GM18867 (cell line): ENCODE results near the gene LRRC28.
"Not testable (repeated sequence)": the region's sequence is repeated elsewhere in the genome, so short reads cannot be mapped to it uniquely, and the experiment has no call there.

ENCODE experiments used
- ATAC-seq: cut with Tn5 transposase; IDR thresholded peaks from one replicate; pipeline ENCODE4 v1.9.1; 2021; ENCODE audit warnings: mild to moderate bottlenecking, moderate library complexity; ENCODE audit not compliant: unreplicated experiment

The LRRC28 gene

DNA sequence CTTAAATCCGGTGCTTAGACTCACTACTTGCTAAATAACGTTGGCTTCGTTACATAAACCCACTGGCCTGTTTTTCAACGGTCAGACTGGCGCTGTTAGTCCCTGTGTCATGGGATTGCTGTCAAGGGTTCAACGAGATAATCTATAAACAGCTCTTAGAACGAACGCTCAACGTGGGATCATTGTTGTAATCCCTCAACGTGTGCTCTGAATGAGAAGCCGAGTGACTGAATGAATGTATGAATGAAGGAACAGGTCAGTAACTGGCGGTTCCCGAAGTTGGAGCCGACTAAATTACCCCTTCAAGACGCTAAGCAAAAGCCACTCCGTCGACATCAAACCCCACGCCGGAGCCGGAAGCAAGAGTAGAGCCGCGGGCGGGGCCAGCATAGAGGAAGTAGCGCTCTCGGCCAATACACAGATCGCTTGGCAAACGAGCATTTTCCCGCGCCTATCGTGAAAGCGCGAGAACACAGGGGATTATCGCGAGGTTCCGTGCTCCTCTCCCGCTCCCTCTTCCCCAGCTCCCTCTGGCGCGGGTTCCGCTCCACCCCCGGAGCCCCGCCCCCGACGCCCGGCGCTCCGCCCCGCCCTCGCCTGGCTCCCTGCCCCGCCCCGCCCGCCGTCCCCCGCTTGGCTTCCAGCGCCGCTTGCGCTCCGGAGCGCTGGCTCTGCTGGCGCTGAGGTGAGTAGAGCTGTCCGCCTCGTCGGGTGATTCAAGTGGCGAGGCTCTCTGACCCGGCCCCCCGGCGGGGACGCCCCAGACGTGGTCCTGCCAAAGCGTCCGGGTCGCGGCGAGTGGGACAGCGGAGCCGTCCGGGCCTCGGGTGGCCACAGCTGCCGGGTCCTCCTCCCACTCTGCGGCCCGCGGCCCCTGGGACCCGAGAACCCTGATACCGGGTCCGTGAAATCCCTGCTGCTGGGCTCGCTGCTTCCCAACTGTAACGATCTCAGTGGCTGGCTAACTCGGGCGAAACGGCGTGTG, at the start of gene LRRC28:
Gene LRRC28, plus strand, starts transcription at position 625 of the 985 bp plus-strand sequence. CDS start 4,477 bp downstream, outside the sequence.
- ATAC-seq, result peak; percentile 92

DNA sequence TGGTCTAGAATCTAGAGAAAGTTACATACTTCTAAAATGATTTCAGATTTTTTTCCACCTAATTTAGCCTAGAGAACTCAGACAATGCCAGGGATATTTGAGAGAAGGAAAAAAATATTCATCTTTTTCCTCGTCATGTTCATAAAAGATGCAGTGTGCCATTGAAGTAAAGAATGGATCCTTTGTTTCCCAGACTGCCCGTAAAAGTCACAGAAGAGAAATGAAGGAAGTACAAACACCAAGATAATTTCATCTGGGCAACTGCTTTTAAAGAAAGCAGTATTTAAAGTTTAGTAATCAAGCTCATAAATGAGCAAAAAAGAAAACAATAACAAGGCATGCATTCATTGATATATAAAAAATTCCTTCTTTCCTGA, 49.1 kb upstream of the LRRC28 start:
- ATAC-seq, result no peak

DNA sequence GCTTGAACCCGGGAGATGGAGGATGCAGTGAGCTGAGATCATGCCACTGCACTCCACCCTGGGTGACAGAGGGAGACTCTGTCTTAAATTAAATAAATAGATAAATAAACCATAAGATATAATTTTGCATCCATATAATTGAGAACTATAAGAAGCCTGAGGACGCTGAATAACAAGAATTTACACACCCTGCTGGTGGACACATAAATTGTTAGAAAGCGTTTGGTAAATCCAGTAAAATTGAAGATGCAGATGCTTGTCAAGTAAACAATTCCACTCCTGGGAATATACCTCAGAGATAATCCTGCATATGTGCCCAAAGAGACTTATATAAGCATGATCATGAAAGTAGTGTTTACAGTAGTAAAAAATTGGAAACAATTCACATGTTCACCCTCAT, 43.6 kb upstream of the LRRC28 start:
- no peak for ATAC-seq

DNA sequence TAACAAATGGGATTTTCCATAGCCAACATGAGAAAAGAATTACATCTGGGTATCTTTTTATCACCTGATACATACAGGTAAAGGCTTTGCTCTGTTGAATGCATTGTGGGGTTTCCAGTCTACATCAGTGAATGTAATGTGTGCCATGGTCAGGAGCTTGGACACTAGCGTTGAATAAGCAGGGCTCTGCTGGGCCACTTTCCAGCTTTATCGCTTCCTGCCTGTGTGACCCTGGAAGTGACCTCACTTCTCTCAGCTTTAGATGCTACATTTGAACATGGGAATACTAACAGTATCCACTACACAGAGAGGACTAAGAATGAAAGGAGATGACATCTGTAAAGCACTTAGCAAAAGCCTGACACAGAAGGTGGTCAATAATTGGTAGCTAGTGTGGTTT, 42.0 kb upstream of the LRRC28 start:
- no peak for ATAC-seq

DNA sequence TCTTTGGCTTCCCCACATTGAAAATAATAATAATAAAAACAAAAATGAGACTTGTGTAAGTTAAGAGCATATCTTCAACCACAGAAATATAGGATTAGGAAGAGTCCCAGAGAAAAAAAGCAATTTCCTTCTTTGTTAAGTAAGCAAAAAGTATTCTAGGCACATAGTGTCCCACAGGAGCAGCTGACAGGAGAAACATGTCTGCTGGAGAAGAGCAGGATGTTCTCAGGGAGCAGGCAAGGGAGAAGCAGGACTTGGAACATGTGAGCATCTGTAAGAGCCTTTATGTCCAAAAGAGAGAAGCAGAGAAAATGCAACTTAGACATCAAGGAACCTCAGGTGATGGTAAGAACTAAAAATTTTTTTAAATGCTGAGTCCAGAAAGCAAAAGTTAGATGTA, 40.9 kb upstream of the LRRC28 start:
- no peak for ATAC-seq

DNA sequence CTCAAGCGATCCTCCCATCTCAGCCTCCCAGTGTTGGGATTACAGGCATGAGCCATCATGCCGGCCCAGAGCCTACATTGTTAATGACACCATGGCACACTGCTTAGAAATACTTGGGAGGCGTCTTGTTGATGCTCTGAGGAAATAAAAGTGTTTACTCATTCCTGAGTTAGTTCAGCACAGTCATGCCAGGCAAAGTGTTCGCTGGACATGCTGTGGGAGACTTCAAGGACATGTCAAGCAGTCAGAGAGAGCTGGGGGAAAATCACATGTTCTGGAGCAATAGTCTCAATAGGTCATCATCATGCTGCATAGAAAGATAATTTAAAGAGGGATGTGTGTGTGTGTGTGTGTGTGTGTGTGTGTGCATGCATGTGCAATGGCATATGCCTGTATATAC, 39.4 kb upstream of the LRRC28 start:
- ATAC-seq, result no peak

DNA sequence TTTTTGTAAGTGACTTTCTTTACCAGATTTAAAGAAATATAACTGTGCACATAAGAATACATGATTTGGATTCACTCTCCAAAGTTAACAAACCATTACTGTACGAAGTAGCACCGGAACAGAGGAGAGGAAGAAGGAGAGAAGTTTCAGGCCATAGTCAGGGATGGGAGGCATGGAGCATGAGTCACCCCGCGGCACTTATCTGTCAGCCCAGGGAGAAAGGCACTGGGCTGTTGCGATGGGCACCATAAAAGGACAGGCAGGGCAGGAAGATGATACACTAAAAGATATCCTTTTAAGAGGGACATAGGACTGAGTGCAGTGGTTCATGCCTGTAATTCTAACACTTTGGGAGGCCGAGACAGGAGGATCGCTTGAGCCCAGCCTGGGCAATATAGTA, 38.9 kb upstream of the LRRC28 start:
- ATAC-seq, result no peak

DNA sequence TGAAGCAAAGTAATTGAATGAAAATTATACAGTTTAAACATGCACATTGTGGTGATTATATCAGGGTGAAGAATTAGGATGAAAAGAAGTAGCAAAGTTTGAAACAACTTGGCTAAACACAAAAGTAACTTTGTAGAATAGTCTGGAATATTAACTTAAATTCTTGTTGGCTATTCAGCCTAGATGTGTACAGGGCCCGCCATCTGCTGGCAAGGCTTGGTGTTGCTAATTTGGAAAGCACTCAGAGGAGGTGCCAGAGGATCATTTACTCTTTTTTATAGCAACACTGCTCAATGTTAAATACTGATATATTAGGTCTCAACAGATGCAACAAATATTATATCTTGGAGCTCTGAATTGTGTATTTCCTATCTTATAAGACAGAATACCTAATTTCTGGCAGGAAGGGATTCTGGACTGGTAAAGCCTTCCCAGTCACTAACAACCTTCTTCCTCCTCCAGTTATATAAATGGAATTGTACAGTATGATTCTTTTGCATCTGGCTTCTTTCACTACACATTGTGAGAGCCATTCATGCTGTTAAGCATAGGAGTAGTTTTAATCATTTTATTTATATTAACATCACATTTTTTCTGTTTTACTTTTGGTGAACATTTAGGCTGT, 38.0 kb upstream of the LRRC28 start:
- peak; percentile 83 for ATAC-seq

DNA sequence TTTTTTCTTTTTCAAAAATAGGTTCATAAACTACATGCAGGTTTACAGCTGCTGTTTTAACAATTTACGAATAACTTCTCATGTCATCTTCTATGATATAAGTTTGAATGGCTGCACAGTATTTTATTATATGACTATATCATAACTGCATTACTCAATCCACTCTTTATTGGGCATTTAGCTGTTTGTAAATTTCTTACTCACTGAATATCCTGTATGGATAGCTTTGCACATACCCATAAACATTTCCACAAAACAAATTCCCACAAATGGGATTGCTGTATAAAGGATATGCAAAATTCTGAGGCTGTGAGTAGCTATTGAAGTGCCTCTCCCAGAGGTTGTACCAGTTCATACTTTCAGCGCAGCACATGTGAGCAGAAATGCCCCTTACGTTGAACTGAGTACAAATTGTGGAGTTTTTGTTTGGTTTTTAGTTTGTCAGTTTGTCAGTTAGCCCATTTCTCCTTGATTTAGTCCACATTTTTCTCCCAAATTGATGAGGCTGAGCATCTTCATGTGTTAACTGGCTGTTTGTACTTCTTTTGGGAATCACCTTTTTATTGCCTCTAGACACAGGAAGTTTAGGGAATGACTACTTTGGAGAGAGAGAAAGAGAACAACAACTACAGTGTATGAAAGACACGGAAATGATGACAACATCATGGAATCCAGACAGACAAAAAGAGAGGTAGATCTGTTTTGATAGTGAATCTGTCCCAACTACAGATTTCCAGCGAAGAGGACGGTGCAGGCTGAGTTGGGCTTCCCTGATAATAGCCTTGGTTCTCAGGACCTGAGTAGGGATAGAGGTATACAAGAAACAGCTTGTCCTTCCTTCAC, 26.7 kb upstream of the LRRC28 start:
- no peak for ATAC-seq

DNA sequence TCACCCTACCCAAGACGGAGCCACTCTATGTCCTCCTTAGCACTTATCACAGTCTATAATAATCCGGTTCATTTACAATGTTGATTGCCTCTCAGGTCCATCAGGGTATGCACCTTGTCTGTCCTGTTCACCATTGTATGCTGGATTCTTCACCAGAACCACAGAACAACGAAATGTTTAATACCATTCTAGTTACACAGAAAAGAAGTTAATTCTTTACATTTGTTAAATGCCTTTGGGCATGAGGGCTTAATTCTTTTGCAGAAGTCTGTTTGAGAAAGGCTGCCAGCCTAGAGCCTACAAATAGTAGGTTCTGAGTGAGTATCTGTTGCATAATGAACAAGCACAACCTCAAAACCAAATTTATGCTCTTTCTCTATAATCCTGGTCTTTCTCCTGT, 24.5 kb upstream of the LRRC28 start:
- ATAC-seq, result no peak

DNA sequence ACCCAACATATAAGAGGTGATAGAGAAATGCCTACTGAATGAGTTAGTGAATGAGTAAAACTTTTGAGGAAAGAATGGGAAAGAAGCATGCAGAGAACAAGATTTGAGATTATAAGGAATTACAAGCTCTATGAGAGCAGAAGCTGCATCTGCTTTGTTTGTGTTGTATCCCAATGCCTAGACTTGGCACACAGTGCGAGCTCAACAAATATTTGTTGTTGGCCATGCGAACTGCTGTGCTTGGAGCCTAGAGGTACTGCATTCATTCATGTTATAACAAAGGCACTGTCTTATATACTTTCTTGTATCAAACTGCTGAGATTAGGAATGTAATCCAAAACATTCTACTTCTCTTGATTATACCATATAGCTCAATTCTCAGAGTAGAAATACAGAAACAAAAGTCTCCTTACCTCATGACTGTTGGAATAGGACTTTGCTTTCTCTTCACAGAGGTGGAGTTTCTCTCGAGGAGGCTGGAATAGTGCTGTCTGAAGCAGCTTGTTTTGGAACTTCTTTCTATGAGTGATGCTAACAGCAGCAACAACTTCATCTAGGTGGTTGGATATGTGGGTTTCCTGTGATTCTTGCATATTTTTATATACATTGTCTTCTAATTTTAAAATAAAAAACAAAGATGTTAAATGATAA, 23.0 kb upstream of the LRRC28 start:
- ATAC-seq, result no peak

DNA sequence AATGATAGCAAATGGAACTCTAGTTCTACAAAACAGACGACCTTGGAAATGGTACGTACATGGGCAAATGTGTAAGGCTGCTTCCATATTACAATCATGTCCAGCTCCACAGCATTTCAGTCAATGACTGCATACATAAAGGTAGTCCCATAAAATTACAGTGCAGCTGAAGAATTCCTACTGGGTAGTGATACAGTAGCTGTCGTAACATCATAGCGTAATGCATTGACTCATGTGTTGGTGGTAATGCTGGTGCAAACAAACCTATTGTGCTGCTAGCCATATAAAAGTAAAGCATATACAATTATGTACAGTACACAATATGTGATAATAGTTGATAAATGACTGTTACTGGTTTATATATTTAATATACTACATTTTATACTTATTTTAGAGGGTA, 20.4 kb upstream of the LRRC28 start:
- ATAC-seq, result no peak

DNA sequence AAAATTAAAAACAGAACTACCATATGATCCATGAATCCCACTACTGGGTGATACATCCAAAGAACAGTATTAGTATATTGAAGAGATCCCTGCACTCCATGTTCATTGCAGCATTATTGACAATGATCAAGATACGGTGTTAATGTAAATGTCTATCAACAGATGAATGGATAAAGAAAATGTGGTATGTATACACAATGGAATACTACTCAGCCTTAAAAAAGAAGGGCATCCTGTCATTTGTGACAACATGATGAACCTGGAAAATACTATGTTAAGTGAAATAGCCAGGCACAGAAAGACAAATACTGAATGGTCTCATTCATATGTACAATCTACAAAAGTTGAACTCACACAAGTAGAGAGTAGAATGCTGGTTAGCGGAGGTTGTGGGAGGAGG, 18.5 kb upstream of the LRRC28 start:
- ATAC-seq, result no peak

DNA sequence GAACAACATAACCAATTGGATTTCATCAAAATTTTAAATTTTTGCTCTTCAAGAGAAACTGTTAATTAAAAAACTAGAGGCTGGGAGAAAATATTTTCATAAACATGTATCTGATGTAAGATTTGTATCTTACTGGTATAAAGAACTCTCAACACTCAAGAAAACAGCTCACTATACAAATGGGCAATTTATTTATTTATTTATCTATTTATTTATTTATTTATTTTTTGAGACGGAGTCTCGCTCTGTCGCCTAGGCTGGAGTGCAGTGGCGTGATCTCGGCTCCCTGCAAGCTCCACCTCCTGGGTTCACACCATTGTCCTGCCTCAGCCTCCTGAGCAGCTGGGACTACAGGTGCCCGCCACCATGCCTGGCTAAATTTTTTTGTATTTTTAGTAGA, 17.1 kb upstream of the LRRC28 start:
- ATAC-seq, result not testable (repeated sequence)

DNA sequence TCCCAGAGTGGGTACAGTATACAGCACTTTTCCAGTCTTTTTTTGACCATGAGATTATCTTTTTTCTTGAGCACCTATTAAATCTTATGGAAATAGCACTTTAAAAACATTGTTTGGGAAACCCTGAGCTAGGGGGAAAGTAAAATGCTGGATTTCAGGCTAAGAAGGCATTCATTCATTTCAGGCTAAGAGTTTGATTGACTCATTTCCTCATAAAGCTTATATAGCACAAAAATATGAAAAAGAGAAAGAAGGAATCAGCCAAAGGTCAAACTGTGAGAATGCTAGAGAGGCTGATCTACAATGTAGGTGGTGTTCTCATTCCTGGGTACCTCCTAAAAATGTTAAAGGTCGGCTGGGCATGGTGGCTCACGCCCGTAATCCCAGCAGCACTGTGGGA, 12.4 kb upstream of the LRRC28 start:
- no peak for ATAC-seq

DNA sequence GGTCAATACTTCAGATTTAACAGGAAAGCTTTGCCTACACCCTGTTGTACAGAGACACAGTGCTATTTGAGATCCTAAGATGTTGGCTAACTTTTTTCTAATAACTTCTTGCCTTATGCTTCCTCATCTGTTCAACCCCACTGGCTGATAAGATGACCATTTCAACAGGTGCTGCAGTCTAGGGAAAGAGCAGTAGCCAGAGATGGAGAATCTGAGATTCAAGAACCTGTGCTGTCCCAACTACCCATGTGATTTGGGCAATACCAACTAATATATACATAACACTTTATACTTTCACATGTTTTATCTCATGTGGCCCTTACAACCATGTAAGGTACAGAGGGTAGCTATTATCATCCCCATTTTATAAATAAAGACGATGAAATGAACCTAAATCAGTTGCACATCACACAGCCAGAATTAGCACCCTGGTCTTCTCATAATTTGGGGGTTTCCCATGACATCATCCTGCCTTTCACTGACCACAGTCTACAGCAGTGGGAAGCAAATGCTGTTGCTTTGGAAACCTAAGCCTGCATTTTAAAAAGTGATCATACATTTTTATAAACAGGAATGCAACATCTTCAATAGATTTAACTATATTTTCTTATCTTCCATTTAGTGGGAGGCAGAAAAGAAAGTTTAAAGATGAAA, 11.6 kb upstream of the LRRC28 start:
- peak; percentile 89 for ATAC-seq

DNA sequence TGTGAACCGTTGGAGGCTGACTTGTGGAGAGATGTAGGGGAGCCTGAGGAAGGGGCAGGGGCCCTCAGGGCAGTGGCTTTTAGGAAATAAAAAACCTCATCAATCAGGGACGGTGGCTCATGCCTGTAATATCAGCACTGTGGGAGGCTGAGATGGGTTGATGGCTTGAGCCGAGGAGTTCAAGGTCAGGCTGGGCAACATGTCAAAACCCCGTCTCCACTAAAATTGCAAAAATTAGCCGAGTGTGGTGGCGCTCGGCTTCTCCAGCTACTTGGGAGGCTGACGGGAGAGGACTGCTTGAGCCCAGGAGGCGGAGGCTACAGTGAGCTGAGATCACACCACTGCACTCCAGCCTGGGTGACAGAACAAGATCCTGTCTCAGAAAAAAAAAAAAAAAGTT, 9.5 kb upstream of the LRRC28 start:
- no peak for ATAC-seq

DNA sequence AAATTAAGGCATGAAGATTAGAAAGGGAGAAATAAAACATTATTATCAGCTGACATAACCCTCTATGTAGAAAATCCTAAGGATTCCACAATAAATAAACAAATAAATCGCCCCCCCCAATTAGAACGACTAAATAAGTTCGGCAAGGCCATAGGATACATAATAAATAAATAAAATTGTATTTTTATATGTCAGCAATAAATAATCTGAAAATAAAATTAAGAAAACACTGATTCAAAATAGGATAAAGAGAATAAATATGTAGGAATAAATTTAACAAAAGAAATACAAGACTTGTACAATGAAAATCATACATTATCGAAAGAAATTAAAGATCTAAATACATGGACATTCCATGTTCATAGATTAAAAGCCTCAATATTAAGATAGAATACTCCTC, 7.0 kb upstream of the LRRC28 start:
- no peak for ATAC-seq

DNA sequence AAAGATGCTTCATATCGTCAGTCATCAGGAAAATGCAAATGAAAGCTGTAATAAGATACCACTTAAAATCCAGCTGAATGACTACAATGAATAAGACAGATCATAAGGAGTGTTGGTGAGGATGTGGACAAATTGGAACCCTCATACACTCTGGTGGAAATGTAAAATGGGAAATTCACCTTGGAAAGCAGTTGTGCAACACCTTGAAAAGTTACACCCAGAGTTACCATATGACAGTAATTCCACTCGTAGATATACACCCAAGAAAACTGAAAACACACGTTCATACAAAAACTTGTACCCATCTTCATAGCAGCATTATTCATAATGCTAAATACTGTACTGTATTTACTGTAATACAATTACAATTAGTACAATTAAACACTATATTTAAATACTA, 4.2 kb upstream of the LRRC28 start:
- ATAC-seq, result no peak

DNA sequence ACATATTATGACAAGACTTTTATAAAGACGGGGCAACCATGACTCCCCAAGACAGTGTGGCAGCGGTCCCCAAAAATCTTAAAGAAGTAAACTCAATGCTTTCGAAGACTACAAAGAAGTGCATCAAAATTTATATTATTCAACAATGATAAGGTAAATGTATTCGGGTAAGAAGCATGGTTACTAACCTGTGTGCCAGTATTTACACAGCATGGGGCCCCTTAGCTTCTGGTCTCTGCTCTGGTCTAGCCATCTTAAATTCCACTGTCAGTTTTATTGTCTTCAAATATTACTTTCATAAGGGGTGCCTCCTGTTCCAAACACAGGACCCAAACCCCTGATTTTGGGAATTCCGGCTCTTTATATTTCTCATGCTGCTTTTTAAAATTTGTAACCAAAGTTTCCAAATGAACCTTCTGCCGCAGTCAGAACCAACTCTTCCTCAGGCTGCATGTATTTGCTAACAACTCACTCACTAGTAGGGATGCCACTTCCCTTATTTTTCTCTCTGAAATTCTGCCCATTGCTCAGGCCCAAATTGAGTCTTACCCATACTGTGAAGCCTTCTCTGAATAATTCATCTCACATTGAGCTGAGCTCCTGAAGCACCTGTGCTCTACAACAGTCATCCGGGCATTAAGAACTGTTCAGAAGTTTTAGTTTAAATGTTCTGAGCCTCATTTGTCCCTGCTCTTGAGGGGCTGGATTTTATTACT, 3.1 kb upstream of the LRRC28 start:
- ATAC-seq, result no peak
